Umbilical cord (tissue), 2 donors: ENCODE results near the gene RRP36. TPM values are rescaled to one million over a fixed set of nuclear protein-coding genes. Genes with fewer than 3 reads are reported as not detected.
A peak's percentile ranks its signal among the peaks of the same experiment; 100 is the strongest.

Experiments used
- DNase-seq: peaks from one replicate; pipeline ENCODE4 v3.0.0-alpha.2; 2015; ENCODE audit warnings: low spot score
- total RNA-seq: library from RNA; depleted of rRNA; stranded (reverse); fragments of >200 nt; gene quantifications from one replicate; pipeline ENCODE4 v1.2.3, GENCODE V29; 2014; ENCODE audit warnings: low replicate concordance; ENCODE audit not compliant: insufficient read depth

The RRP36 gene
- total RNA-seq, 1 donor from 2014 or later, result 26.2 TPM

GRCh38 chr6:43062818-43063217 is 41.4 kb downstream of the RRP36 start:
- no peak for DNase-seq

GRCh38 chr6:43070028-43070632 is 48.7 kb downstream of the RRP36 start:
- peak; percentile 75 for DNase-seq

GRCh38 chr6:43074847-43075669 is 53.6 kb downstream of the RRP36 start:
- DNase-seq, result peak; percentile 94

GRCh38 chr6:43075670-43076463 is 54.4 kb downstream of the RRP36 start, which contains the start of gene PTK7:
TSS of gene PTK7 (plus strand) at chr6:43076314. CDS start at chr6:43076489, 175 bp downstream.
- peak; percentile 91 for DNase-seq

DNA sequence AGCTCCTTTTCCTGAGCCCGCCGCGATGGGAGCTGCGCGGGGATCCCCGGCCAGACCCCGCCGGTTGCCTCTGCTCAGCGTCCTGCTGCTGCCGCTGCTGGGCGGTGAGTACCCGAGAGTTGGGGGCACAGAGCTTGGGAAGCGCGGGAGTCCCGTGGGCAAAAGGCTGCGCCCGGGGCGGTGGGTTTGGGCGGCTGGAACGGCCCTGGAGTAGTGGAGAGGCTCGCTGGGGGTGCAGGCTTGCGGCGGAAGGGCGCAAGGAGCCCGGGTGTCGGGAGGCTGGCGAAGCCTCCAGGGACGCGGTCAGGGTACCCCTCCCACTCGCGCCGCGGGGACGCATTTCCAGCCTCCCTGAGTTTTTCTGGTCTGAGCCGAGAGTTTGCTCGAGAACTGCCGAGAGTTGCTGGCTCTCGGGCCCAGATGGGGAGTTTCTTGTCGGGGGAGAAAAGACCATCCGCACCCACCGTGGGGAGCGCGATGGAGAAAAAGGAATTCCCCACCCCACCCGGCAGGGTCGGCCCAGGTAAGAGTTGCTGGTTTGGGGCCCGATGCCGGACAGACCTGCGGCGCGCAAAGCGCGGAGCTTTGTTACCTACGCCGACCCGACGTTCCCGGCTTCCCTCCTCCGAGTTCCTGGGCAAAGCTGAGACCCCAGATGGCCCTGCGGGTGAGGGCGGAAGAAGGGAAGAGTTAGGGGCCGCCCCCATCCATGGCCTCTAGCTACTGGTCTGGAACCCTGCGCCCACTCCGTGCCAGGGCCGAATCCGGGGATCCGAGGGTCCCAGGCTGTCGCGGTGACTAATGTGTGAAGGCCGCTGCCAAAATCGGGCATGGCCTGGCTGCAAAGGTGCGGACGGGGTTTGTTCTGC is 55.3 kb downstream of the RRP36 start:
- DNase-seq, result peak; percentile 56

GRCh38 chr6:43077333-43077809 is 55.9 kb downstream of the RRP36 start:
- no peak for DNase-seq

DNA sequence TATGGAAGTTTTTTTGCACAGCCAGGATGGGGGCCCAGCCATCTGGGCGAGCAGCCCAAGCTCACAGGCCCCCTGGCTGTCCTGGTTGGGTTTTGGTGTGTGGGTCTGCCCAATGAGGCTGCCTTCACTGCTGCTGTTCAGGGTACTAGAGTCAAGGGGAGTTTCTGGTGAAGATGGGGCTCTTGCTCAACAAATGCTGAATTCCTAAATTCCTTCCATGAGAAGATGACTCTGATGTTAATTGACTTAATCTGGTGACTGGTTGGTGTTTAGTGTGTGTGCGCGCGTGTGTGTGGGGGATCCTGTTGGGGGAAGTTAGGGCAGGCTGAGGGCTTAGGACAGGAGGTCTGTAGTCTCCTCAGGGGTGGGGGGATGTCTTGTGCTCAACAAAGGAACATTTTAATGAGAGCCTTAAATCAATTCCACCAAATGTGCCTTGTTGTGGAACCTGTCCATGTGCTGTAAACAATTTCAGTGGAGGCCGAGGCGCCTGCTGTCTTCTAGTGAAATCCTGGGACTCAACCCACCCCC is 56.6 kb downstream of the RRP36 start:
- no peak for DNase-seq

GRCh38 chr6:43078691-43079090 is 57.3 kb downstream of the RRP36 start:
- no peak for DNase-seq

Other genes starting within 250 kb of the RRP36 start
- 10.8 TPM for gene BICRAL, start 239.6 kb upstream of the RRP36 start, total RNA-seq
- gene RPL7L1, start 142.0 kb upstream of the RRP36 start, total RNA-seq, result 77.3 TPM
- gene PTCRA, start 105.6 kb upstream of the RRP36 start, total RNA-seq, result 2.6 TPM
- gene CNPY3, start 92.1 kb upstream of the RRP36 start, total RNA-seq, result 14.4 TPM
- gene GNMT, start 60.9 kb upstream of the RRP36 start, total RNA-seq, result not detected
- 9.4 TPM for gene PEX6, start 42.4 kb upstream of the RRP36 start, total RNA-seq
- gene PPP2R5D, start 37.1 kb upstream of the RRP36 start, total RNA-seq, result 26.7 TPM
- gene MEA1, start 7.7 kb upstream of the RRP36 start, total RNA-seq, result 56.1 TPM
- 135 TPM for gene KLHDC3, start 7.4 kb upstream of the RRP36 start, total RNA-seq
- gene CUL7, start 32.2 kb downstream of the RRP36 start, total RNA-seq, result 27.0 TPM
- gene MRPL2, start 37.8 kb downstream of the RRP36 start, total RNA-seq, result 12.8 TPM
- gene KLC4, start 38.0 kb downstream of the RRP36 start, total RNA-seq, result 14.4 TPM
- gene PTK7, start 54.7 kb downstream of the RRP36 start, total RNA-seq, result 196 TPM
- gene SRF, start 149.6 kb downstream of the RRP36 start, total RNA-seq, result 34.2 TPM
- 15.2 TPM for gene CUL9, start 160.6 kb downstream of the RRP36 start, total RNA-seq
- 20.9 TPM for gene DNPH1, start 207.9 kb downstream of the RRP36 start, total RNA-seq
- gene TTBK1, start 221.9 kb downstream of the RRP36 start, total RNA-seq, result 0.48 TPM